Fibroblast of skin of scalp (primary cell): ENCODE measurements around the gene SERHL2. TPM values are rescaled to one million over a fixed set of nuclear protein-coding genes. Genes with fewer than 3 reads are reported as not detected.
A peak's percentile ranks its signal among the peaks of the same experiment; 100 is the strongest.
"Not testable (repeated sequence)": the region's sequence is repeated elsewhere in the genome, so short reads cannot be mapped to it uniquely, and the experiment has no call there.

Experiments
- DNase-seq: peaks from one replicate; pipeline ENCODE4 v3.0.0-alpha.2; 2013
- polyA plus RNA-seq, 2 experiments: library from polyadenylated mRNA; unstranded; fragments of 120-200 nt; gene quantifications; one replicate each; pipeline ENCODE4 v1.2.1, GENCODE V29; 2013; ENCODE audit not compliant: insufficient read length in 2 of 2

The SERHL2 gene
- polyA plus RNA-seq (2013, experiment 1 of 2; ENCODE audit: insufficient read length), result 4.4 TPM
- 2.9 TPM for polyA plus RNA-seq (2013, experiment 2 of 2; ENCODE audit: insufficient read length)

DNA sequence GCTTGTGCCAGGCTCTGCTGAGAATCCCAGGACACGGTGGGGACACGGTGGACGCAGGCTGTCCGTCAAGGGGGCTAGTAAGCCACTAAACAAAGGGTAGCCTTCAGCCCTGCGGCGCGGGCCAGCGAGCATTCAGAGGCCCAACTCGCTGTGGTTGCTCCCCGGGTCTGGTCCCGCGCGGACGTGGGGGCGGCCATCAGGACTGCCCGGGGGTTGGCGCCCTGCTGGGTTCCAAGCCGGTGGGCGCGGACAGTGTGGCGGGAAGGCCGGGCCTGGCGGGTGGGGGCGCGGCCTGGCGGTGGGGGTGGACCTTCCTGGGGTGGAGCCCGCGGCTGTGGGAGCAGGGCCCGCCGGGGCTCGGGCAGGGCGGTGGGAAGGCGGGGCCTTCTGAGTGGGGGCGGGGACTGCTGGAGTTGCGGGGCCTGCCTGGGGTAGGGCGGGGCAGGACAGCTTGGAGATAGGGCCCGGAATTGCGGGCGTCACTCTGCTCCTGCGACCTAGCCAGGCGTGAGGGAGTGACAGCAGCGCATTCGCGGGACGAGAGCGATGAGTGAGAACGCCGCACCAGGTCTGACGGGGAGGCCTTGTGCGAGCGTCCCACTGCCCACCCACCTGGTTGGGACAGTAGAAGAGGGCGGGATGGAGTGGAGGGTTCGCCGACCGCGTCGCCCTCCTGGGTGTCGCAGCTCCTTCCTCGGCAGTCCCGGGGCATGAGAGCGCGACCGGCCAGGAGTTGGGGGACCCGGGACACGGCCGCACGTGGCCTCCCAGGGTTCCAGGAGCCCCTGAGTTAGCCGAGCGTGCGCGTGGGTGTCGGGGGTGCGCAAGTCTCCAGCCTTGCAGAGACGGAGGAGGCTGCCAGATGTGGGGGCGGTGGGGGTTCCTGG is at the start of gene SERHL2:
Gene SERHL2, plus strand, starts transcription at position 482 of the 887 bp plus-strand sequence. Its CDS starts 65 bp downstream, at position 547.
- peak; percentile 83 for DNase-seq

DNA sequence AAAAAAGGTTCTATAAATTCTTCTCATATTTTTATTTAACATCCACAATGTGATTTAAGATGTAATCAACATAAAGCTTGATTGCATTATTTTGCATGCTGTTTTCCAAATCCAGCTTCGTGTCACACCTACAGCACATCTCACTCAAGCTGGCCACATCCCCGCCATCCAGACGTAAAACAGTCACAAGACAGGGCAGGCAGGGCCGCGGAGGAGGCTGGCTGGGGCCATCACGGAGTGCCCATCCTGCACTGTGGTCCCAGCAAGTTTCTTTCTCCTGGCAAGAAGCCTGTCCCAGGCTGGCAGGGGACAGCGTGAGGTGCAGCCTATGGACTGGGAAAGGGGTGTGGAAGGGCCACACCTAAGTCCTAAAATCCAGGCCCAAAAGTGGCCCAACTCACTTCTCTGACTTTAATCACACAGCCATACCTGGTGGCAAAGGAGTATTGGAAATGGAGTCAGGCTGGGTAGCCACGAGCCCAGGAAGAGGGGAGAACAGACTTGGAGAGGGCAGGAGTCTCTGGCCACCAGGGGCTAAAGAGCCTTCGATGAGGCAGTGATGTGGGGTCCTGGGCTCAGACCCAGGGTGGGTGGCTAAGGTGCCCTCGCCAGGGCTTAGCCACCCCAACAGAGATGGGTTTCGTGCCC is 45.3 kb upstream of the SERHL2 start:
- DNase-seq, result not testable (repeated sequence)

DNA sequence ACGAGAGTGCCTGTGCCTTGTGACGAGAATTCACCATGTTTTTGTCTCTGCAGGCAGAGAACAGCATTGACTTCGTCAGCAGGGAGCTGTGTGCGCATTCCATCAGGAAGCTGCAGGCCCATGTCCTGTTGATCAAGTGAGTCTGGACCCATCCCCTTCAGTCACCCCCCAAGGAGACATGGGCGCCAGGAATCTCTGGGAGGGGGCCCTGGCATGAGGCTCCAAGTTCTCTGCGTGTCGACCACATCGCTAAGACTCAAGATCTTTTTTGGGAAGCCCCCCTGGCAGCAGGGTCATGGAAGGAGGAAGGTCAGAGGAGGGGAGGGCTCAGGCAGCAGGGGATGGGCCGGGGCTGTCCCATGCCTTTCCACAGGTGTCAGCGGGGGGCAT is 44.8 kb upstream of the SERHL2 start:
- DNase-seq, result not testable (repeated sequence)

GRCh38 chr22:42509548-42509947 is 44.2 kb upstream of the SERHL2 start:
- no peak for DNase-seq

- no peak for DNase-seq
Measured at GRCh38 chr22:42511401-42511891, 42.3 kb upstream of the SERHL2 start.

- peak; percentile 16 for DNase-seq
Measured at GRCh38 chr22:42512273-42512990, 41.3 kb upstream of the SERHL2 start.

DNA sequence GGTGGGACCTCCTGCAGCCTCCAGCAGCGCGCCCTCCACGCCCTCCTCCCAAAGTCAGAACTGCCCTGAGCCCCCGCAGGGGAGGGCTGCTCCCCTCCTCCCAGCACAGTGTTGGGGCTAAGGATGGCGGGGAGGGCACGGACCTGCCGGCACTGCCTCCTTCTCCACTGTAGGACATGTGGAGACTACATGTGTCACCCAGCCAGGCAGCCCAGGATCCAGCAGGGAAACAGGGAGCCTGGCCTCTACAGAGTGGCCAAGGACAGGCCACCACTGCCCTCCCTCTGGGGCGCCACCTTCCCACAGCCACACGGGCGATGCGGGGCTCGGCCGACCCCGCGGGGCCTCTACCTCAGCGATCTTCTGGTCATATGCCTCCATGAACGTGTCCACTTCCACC is 39.4 kb upstream of the SERHL2 start:
- not testable (repeated sequence) for DNase-seq

DNA sequence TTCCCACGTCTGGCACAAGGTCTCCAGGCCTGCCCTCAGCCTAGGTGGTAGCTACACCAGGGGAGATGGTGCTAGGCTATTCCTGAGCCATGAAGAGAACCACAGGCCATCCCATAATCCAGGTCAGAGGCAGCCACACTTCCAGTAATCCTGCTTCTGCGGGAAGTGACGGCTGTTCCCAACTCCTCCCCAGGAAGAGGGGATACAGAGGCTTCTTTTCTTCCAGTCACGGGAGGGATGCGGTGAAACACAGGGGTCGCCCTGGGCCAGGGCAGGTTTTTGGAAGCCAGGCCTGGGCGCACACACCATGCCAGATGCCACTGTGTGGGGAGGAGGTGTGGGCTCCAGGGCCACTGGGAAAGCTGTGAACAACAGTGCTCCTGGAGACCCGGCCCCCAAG is 38.5 kb upstream of the SERHL2 start:
- DNase-seq, result not testable (repeated sequence)

DNA sequence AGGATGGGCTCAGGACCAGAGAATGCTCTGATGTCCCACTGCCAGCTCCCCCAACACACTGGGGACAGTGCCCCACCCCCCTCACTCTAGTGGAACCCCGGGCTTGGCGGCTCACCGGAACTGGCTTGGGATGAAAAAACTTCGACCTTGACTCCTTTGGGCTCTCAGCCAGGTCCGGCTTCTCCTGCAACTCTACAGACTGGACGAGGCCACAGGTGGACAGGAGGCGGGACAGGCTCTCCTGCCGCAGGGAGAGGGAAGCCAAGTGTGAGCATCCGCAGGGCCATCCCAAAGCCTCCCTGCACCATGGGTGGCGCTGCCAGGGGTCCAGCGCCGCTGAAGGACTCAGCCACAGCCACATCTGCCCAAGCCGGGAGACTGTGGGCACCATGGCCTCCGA is 37.9 kb upstream of the SERHL2 start:
- no peak for DNase-seq

DNA sequence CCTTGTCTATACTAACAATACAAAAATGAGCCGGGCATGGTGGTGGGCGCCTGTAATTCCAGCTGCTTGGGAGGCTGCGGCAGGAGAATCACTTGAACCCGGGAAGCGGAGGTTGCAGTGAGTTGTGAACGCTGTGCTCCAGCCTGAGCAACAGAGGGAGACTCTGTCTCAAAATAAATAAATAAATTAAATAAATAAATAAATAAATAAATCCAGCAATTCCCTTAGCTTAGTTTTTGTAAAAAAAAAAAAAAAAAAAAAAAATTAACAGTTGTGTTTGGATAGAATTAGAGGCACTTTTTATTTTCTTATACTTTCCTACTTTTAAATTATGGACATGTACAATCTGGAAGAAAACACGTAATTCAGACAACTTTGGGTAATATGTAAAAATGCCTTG is 36.7 kb upstream of the SERHL2 start:
- not testable (repeated sequence) for DNase-seq

DNA sequence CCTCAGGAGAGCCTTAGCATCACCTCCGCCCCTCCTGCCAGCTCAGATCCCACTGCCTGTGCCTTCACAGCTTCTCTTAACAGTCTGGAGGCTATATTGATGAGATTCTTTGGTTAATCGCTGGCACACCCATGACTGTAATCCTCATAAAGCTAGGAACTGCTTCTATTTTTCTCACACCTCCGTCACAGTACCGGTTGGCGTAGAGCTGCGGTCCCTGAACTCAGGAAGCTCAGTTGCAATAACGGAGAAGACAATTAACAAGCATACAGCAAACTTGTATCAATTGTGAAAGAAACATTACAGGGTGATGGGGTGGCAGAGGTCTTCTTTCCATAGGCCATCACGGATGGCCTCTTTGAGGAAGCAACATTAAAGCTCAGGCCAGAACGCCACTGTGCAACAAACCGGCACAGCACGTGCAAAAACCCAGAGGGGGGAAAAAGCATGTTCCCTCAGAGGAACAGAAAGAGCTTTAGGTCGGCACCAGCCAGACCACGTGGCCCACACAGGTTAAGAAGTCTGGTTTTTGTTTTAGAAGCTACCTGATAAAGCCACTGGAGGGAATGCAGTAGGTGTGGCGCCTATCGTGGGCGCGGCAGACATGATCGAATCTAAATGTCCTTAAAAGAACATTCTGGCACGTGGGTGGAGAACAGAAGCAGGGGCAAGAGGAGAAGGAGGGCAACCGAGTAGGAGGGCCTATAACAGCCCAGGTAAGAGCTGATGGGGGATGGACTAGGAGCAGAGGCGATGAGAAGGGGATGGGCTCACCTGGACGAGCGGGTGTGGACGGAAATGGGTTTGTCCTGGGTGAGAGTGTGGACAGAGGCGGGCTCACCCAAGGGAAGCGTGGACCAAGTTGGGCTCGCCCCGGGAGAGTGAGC is 34.9 kb upstream of the SERHL2 start:
- DNase-seq, result not testable (repeated sequence)

- peak; percentile 70 for DNase-seq
Measured at GRCh38 chr22:42519525-42520401, 34.0 kb upstream of the SERHL2 start, which contains the start of gene RRP7A. RRP7A (minus strand) TSS chr22:42519796; CDS start chr22:42519786, 10 bp downstream.

- no peak for DNase-seq
Measured at GRCh38 chr22:42521228-42521546, 32.6 kb upstream of the SERHL2 start.

GRCh38 chr22:42522546-42522945 is 31.2 kb upstream of the SERHL2 start:
- DNase-seq, result no peak

DNA sequence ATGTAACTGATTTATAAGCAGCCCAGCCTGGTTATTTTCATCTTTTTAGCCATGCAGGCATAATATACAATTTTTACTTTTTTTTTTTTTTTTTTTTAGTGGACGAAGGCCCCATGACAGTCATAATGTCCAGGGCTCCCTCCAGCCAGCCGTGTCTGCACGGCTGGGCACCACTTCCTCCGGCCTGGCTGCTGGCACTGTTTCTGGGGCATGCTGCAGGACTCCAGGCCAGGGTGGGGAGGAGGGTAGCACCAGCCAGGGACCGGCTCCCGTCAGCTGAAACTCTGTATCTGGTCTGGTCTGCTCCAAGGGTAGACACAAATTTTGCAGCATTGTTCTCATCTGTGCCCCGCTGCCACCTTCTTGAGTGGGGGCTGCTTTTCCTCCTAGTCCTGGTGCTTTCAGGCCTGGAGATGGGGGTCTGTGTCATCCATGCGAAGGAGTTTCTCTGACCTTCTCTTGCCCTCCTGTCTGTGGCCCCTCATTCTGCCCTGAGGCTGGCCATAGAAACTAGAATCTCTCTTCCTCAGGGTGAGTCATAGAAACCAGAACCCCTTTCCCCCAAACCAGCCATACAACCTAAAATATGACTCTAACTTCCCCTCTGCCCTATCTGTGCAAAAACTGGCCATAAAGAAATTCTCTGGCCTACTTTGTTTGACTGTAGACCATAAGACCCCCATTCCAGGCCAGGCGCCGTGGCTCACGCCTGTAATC is 25.0 kb upstream of the SERHL2 start:
- no peak for DNase-seq

GRCh38 chr22:42529435-42529834 is 24.3 kb upstream of the SERHL2 start:
- not testable (repeated sequence) for DNase-seq

- DNase-seq, result not testable (repeated sequence)
Measured at GRCh38 chr22:42531401-42532084, 22.2 kb upstream of the SERHL2 start.

DNA sequence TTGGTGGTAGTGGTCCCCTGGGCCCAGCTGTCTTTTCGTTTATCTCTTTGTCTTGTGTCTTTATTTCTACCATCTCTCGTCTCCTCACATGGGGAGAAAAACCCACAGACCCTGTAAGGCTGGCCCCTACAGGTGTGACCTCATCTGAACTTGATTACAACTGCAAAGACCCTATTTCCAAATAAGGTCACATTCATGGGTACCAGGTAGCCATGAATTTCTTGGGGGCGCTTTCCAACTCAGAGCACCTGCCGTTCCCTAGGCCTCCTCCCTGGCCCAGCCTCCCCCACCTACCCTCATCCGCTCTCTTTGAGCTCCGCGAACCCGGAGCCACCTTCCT is 20.1 kb upstream of the SERHL2 start:
- DNase-seq, result no peak

GRCh38 chr22:42535082-42535731 is 18.5 kb upstream of the SERHL2 start:
- not testable (repeated sequence) for DNase-seq
